GM23338 (cell line): ENCODE measurements around the gene FAM110A. TPM values are rescaled to one million over a fixed set of nuclear protein-coding genes. Genes with fewer than 3 reads are reported as not detected.

Experiments used
- ATAC-seq: fragments of 200-7000 bp; cut with Tn5 transposase; 3 replicates; pipeline ENCODE4 v1.9.1; 2020
- DNase-seq: peaks from one replicate; pipeline ENCODE4 v3.0.0-alpha.2; 2015; ENCODE audit warnings: low spot score
- H2AFZ ChIP-seq: fragments of 200-600 bp; sonication (generic); 2 replicates; pipeline ENCODE4 v1.8.0; 2016; ENCODE audit warnings: antibody characterized with exemption, mild to moderate bottlenecking, moderate library complexity
- H3F3A ChIP-seq: fragments of 200-600 bp; sonication (generic); replicated peaks from 2 replicates; pipeline ENCODE4 v1.8.0; 2017; ENCODE audit warnings: antibody characterized with exemption, mixed run types, low read depth
- H3K27ac ChIP-seq: fragments of 200-600 bp; sonication (generic); 2 replicates; pipeline ENCODE4 v1.6.1; 2016; ENCODE audit warnings: low read depth
- H3K27me3 ChIP-seq: fragments of 200-600 bp; sonication (generic); 2 replicates; pipeline ENCODE4 v1.8.0; 2016; ENCODE audit warnings: mild to moderate bottlenecking, mixed run types, moderate library complexity; ENCODE audit not compliant: insufficient read depth
- H3K36me3 ChIP-seq: fragments of 200-600 bp; sonication (generic); 2 replicates; pipeline ENCODE4 v1.8.0; 2016; ENCODE audit warnings: mild to moderate bottlenecking; ENCODE audit not compliant: insufficient read depth
- H3K4me1 ChIP-seq: fragments of 200-600 bp; sonication (generic); 2 replicates; pipeline ENCODE4 v1.8.0; 2016; ENCODE audit warnings: mild to moderate bottlenecking, moderate library complexity; ENCODE audit not compliant: insufficient read depth
- H3K4me2 ChIP-seq: fragments of 200-600 bp; sonication (generic); 2 replicates; pipeline ENCODE4 v1.7.1; 2017; ENCODE audit warnings: mixed run types
- H3K4me3 ChIP-seq: fragments of 200-600 bp; sonication (generic); 2 replicates; pipeline ENCODE4 v1.6.1; 2016; ENCODE audit warnings: mixed run types
- H3K79me2 ChIP-seq: fragments of 200-600 bp; sonication (generic); replicated peaks from 2 replicates; pipeline ENCODE4 v1.8.0; 2017; ENCODE audit warnings: mild to moderate bottlenecking; ENCODE audit not compliant: insufficient read depth
- H3K9me2 ChIP-seq: fragments of 200-600 bp; sonication (generic); 2 replicates; pipeline ENCODE4 v1.8.0; 2017; ENCODE audit not compliant: insufficient read depth
- H4K20me1 ChIP-seq: fragments of 200-600 bp; sonication (generic); replicated peaks from 2 replicates; pipeline ENCODE4 v1.8.0; 2017; ENCODE audit warnings: mild to moderate bottlenecking; ENCODE audit not compliant: insufficient read depth
- H3K27ac Mint-ChIP-seq: 2 replicates; pipeline ENCODE4 v1.8.0; 2020; ENCODE audit warnings: inconsistent platforms, mild to moderate bottlenecking, moderate library complexity, mixed read lengths
- H3K27me3 Mint-ChIP-seq: 3 replicates; pipeline ENCODE4 v1.8.0; 2022; ENCODE audit warnings: low read depth, mild to moderate bottlenecking, moderate library complexity, mixed read lengths, inconsistent platforms; ENCODE audit not compliant: insufficient read depth, poor library complexity
- H3K36me3 Mint-ChIP-seq: 3 replicates; pipeline ENCODE4 v1.8.0; 2021; ENCODE audit warnings: low read depth, mild to moderate bottlenecking, inconsistent platforms, moderate library complexity, mixed read lengths
- H3K4me1 Mint-ChIP-seq: 3 replicates; pipeline ENCODE4 v1.8.0; 2020; ENCODE audit warnings: mild to moderate bottlenecking, inconsistent platforms, mixed read lengths
- H3K4me3 Mint-ChIP-seq: 3 replicates; pipeline ENCODE4 v1.8.0; 2021; ENCODE audit warnings: moderate library complexity, mild to moderate bottlenecking, inconsistent platforms, mixed read lengths
- H3K9me3 Mint-ChIP-seq: 3 replicates; pipeline ENCODE4 v1.8.0; 2020; ENCODE audit warnings: moderate library complexity, mild to moderate bottlenecking, inconsistent platforms, mixed read lengths
- CREB1 ChIP-seq: fragments of 250-450 bp; sonication (Bioruptor Pico); IDR thresholded peaks from 2 replicates; pipeline ENCODE4 v1.5.0; 2020; ENCODE audit warnings: low read depth, mild to moderate bottlenecking, moderate library complexity
- CTCF ChIP-seq, 2 experiments: fragments of 200-600 bp in 1 of 2; sonication (generic) in 1 of 2; conservative IDR thresholded peaks; 2 replicates each; pipeline versions ENCODE4 v1.5.1 to v1.6.1; 2016 to 2017; ENCODE audit warnings: antibody characterized with exemption in 2 of 2, low read depth in 2 of 2, mild to moderate bottlenecking in 2 of 2, moderate library complexity in 1 of 2
- ETS1 ChIP-seq: IDR thresholded peaks from 2 replicates; pipeline ENCODE4 v1.6.1; 2016; ENCODE audit warnings: antibody characterized with exemption
- EZH2 ChIP-seq: fragments of 200-600 bp; sonication (generic); IDR thresholded peaks from one replicate; pipeline ENCODE4 v1.8.0; 2017; ENCODE audit warnings: antibody characterized with exemption, mild to moderate bottlenecking, low read depth; ENCODE audit not compliant: unreplicated experiment
- JUNB ChIP-seq: IDR thresholded peaks from one replicate; pipeline ENCODE4 v1.6.1; 2016; ENCODE audit warnings: antibody characterized with exemption; ENCODE audit not compliant: unreplicated experiment
- NANOG ChIP-seq: IDR thresholded peaks from 2 replicates; pipeline ENCODE4 v1.6.1; 2016; ENCODE audit warnings: antibody characterized with exemption, borderline replicate concordance
- ZNF114 ChIP-seq: fragments of 250-450 bp; sonication (Bioruptor Pico); IDR thresholded peaks from 2 replicates; pipeline ENCODE4 v1.5.0; 2020; ENCODE audit warnings: mild to moderate bottlenecking, moderate library complexity
- ZNF462 ChIP-seq: fragments of 250-450 bp; sonication (Bioruptor Pico); IDR thresholded peaks from 2 replicates; pipeline ENCODE4 v1.5.0; 2020; ENCODE audit warnings: mild to moderate bottlenecking, moderate library complexity
- polyA plus RNA-seq: library from polyadenylated mRNA; unstranded; fragments of >200 nt; fragmentation: Nextera tagmentation; extraction: Ambion mirVana; gene quantifications from 2 replicates; pipeline ENCODE4 v1.2.1, GENCODE V29; 2016
- total RNA-seq: library from RNA; depleted of rRNA; stranded (reverse); fragments of >200 nt; shearing (Covaris generic); gene quantifications from 2 replicates; pipeline ENCODE4 v1.2.3, GENCODE V29; 2014

FAM110A gene
- total and polyA plus RNA-seq, 2 experiments from 2014 or later: 10.7 to 13.7 TPM

- Histone ChIP-seq H3K9me2 (no peaks in the 10 kb centered on the region), H3K4me2 (no peak overlapping the region), H3K79me2 (no peaks in the 10 kb centered on the region), H3K27ac (no peak overlapping the region), H3K4me3 (no peak overlapping the region), H2AFZ (no peak overlapping the region), H4K20me1 (0 out of 2 replicates have a peak, but pooled peaks cover 3% of the 10 kb centered on the region), H3K4me1 (peaks cover 4% of the 10 kb centered on the region; the same call in 1 of the 2 replicates), H3K36me3 (no peaks in the 10 kb centered on the region), H3K27me3 (peaks cover 10% of the 10 kb centered on the region), H3F3A (no peaks in the 10 kb centered on the region)
- H3K4me1 Mint-ChIP-seq: peaks cover 14% of the 10 kb centered on the region
- peaks cover 20% of the 10 kb centered on the region for H3K27me3 Mint-ChIP-seq
- ATAC-seq (no peak), DNase-seq (no peak)
- no peak for TF ChIP-seq ZNF114
- H3K27ac Mint-ChIP-seq: no peak overlapping the region
- no peak overlapping the region for H3K4me3 Mint-ChIP-seq
- H3K9me3 Mint-ChIP-seq: no peaks in the 10 kb centered on the region
- no peaks in the 10 kb centered on the region for H3K36me3 Mint-ChIP-seq
These were observed 55.6 kb downstream of the FAM110A start for GRCh38 chr20:889106-889505.

- no peaks in the 10 kb centered on the region for H3K9me2 ChIP-seq
- H4K20me1 ChIP-seq: no peaks in the 10 kb centered on the region
- H2AFZ ChIP-seq: no peak overlapping the region
- peaks cover 4% of the 10 kb centered on the region; the same call in 1 of the 2 replicates for H3K4me1 ChIP-seq
- H3K4me1 Mint-ChIP-seq: peaks cover 14% of the 10 kb centered on the region
- ATAC-seq (no peak), DNase-seq (no peak)
- H3K27ac Mint-ChIP-seq: no peak overlapping the region
- no peak overlapping the region for H3K4me3 Mint-ChIP-seq
- no peaks in the 10 kb centered on the region for H3F3A ChIP-seq
- no peak overlapping the region for H3K27ac ChIP-seq
- no peaks in the 10 kb centered on the region for H3K36me3 ChIP-seq
- H3K27me3 ChIP-seq: peaks cover 10% of the 10 kb centered on the region
- H3K79me2 ChIP-seq: no peaks in the 10 kb centered on the region
- no peaks in the 10 kb centered on the region for H3K36me3 Mint-ChIP-seq
- H3K4me2 ChIP-seq: no peak overlapping the region
- TF ChIP-seq NANOG (no peak), CTCF (conservative IDR thresholded peaks at IDR 0.05; ENCODE audit: low read depth in 2 of 2) (0 out of 4 replicates have a peak, but pooled peaks of 1 of the 2 experiments have one; percentile 13)
- H3K9me3 Mint-ChIP-seq: no peaks in the 10 kb centered on the region
- H3K27me3 Mint-ChIP-seq: peaks cover 13% of the 10 kb centered on the region
- no peak overlapping the region for H3K4me3 ChIP-seq
These were observed 56.5 kb downstream of the FAM110A start for GRCh38 chr20:889932-890463.

GRCh38 chr20:890666-891057 lies 57.1 kb downstream of the FAM110A start:
- H2AFZ ChIP-seq: no peak overlapping the region
- peaks cover under 1% of the 10 kb centered on the region; the same call in 1 of the 2 replicates for H3K4me1 ChIP-seq
- Mint-ChIP-seq H3K4me1 (peaks cover 9% of the 10 kb centered on the region), H3K27me3 (peaks cover 6% of the 10 kb centered on the region), H3K4me3 (no peak overlapping the region), H3K9me3 (no peaks in the 10 kb centered on the region), H3K27ac (no peak overlapping the region), H3K36me3 (no peaks in the 10 kb centered on the region)
- no peaks in the 10 kb centered on the region for H3K79me2 ChIP-seq
- no peaks in the 10 kb centered on the region for H3K36me3 ChIP-seq
- H3K27me3 ChIP-seq: peaks cover 7% of the 10 kb centered on the region
- H3K4me2 ChIP-seq: no peak overlapping the region
- DNase-seq: no peak
- no peaks in the 10 kb centered on the region for H3K9me2 ChIP-seq
- H4K20me1 ChIP-seq: no peaks in the 10 kb centered on the region
- no peak overlapping the region for H3K27ac ChIP-seq
- ATAC-seq: no peak
- H3K4me3 ChIP-seq: no peak overlapping the region
- no peaks in the 10 kb centered on the region for H3F3A ChIP-seq
- no peak for TF ChIP-seq JUNB
- TF ChIP-seq EZH2: no peak
- TF ChIP-seq ETS1: no peak
- no peak for TF ChIP-seq CREB1 (CRISPR knock-in tag)
- TF ChIP-seq ZNF462: no peak
- no peak for TF ChIP-seq ZNF114
